ENCODE data around the gene CLCNKB. TPM values are rescaled to one million over a fixed set of nuclear protein-coding genes. Genes with fewer than 3 reads are reported as not detected.
A peak's percentile ranks its signal among the peaks of the same experiment; 100 is the strongest.

Gene CLCNKB
- total RNA-seq, 3 donors from 2014 or later (not counting 1 experiment from before 2014, with no cell fraction given): not detected

- WGBS (ENCODE audit: insufficient coverage): 82% methylated on average over 7 of the region's 7 CpGs
- no peak overlapping the region for H3K4me3 Mint-ChIP-seq
Measured at GRCh38 chr1:16046842-16047241, 3.3 kb downstream of the CLCNKB start.

GRCh38 chr1:16047791-16048475 lies 4.4 kb downstream of the CLCNKB start:
- H3K4me3 ChIP-seq (ENCODE audit: low read length): no peak overlapping the region
- peaks cover 3% of the 10 kb centered on the region for H3K27me3 ChIP-seq (ENCODE audit: control insufficient read depth, insufficient read depth, low read length)
- intact Hi-C loops (cut with micrococcal nuclease): no loop called here
- Mint-ChIP-seq H3K27me3 (ENCODE audit: low read depth in 2 of 2) (peaks cover 0 to 10% of the 10 kb centered on the region in 2 donors), H3K4me3 (no peak overlapping the region), H3K36me3 (no peaks in the 10 kb centered on the region), H3K9me3 (no peaks in the 10 kb centered on the region), H3K27ac (no peak overlapping the region), H3K4me1 (peaks cover 0 to 12% of the 10 kb centered on the region in 2 donors)
- ATAC-seq (no peak), DNase-seq (no peak)
- H3K9me3 ChIP-seq (ENCODE audit: control insufficient read depth, insufficient read depth, low read length): no peaks in the 10 kb centered on the region
- H3K36me3 ChIP-seq (ENCODE audit: control insufficient read depth, insufficient read depth, low read length): no peaks in the 10 kb centered on the region
- TF ChIP-seq CTCF (IDR thresholded peaks at IDR 0.05): no peak
- no peak overlapping the region for H3K27ac ChIP-seq (ENCODE audit: low read length)
- 93% methylated on average over 11 of the region's 19 CpGs for WGBS (ENCODE audit: insufficient coverage)
- H3K4me1 ChIP-seq (ENCODE audit: control insufficient read depth, insufficient read depth, low read length): peaks cover 11% of the 10 kb centered on the region

More at GRCh38 chr1:16046842-16047241, 3.3 kb downstream of the CLCNKB start:
- ATAC-seq (no peak), DNase-seq (no peak)
- H3K9me3 Mint-ChIP-seq: no peaks in the 10 kb centered on the region
- H3K36me3 ChIP-seq (ENCODE audit: control insufficient read depth, insufficient read depth, low read length): no peaks in the 10 kb centered on the region
- peaks cover 0 to 10% of the 10 kb centered on the region in 2 donors for H3K27me3 Mint-ChIP-seq (ENCODE audit: low read depth in 2 of 2)
- no peak overlapping the region for H3K4me3 ChIP-seq (ENCODE audit: low read length)
- TF ChIP-seq CTCF (IDR thresholded peaks at IDR 0.05): no peak
- no peak overlapping the region for H3K27ac ChIP-seq (ENCODE audit: low read length)
- H3K27me3 ChIP-seq (ENCODE audit: control insufficient read depth, insufficient read depth, low read length): peaks cover 3% of the 10 kb centered on the region
- H3K27ac Mint-ChIP-seq: no peak overlapping the region
- H3K4me1 ChIP-seq (ENCODE audit: control insufficient read depth, insufficient read depth, low read length): peaks cover 11% of the 10 kb centered on the region
- H3K36me3 Mint-ChIP-seq: no peaks in the 10 kb centered on the region
- no peaks in the 10 kb centered on the region for H3K9me3 ChIP-seq (ENCODE audit: control insufficient read depth, insufficient read depth, low read length)
- H3K4me1 Mint-ChIP-seq: peaks cover 0 to 12% of the 10 kb centered on the region in 2 donors
- intact Hi-C loops (cut with micrococcal nuclease): no loop called here

- TF ChIP-seq CTCF (IDR thresholded peaks at IDR 0.05): no peak
- Histone ChIP-seq H3K36me3 (ENCODE audit: control insufficient read depth, insufficient read depth, low read length) (no peaks in the 10 kb centered on the region), H3K9me3 (ENCODE audit: control insufficient read depth, insufficient read depth, low read length) (no peaks in the 10 kb centered on the region), H3K27me3 (ENCODE audit: control insufficient read depth, insufficient read depth, low read length) (peaks cover 3% of the 10 kb centered on the region), H3K27ac (ENCODE audit: low read length) (no peak overlapping the region), H3K4me3 (ENCODE audit: low read length) (peak overlapping the region; percentile 0), H3K4me1 (ENCODE audit: control insufficient read depth, insufficient read depth, low read length) (peaks cover 11% of the 10 kb centered on the region)
- peak in 1 of 2 donors; percentile 56 for DNase-seq
- intact Hi-C loops (cut with micrococcal nuclease): no loop called here
- Mint-ChIP-seq H3K4me3 (peak overlapping the region; percentile 66), H3K4me1 (peaks cover 0 to 12% of the 10 kb centered on the region in 2 donors), H3K27ac (no peak overlapping the region), H3K27me3 (ENCODE audit: low read depth in 2 of 2) (peaks cover 0 to 10% of the 10 kb centered on the region in 2 donors), H3K36me3 (no peaks in the 10 kb centered on the region), H3K9me3 (no peaks in the 10 kb centered on the region)
- WGBS (ENCODE audit: insufficient coverage): 5% methylated on average over 17 of the region's 25 CpGs
- peak; percentile 41 to 92 (median 81) for ATAC-seq
Measured at GRCh38 chr1:16048573-16049189, 5.1 kb downstream of the CLCNKB start.

All from natural killer cell (primary cell).